T-helper 2 cell treated with Interferon-gamma antibody and Interleukin-4, amounts not matched to agents 5 μg/mL and 100 μg/mL, for 36 hours (primary cell): ENCODE measurements around the gene SYT11.
"Not testable (repeated sequence)": the region's sequence is repeated elsewhere in the genome, so short reads cannot be mapped to it uniquely, and the experiment has no call there.

Source experiments
- DNase-seq: peaks from one replicate; pipeline ENCODE4 v3.0.0; 2021; ENCODE audit warnings: low spot score
- H3K27ac Mint-ChIP-seq: one replicate; pipeline ENCODE4 v1.8.0; 2021; ENCODE audit warnings: mild to moderate bottlenecking, mixed read lengths
- H3K27me3 Mint-ChIP-seq: one replicate; pipeline ENCODE4 v1.8.0; 2021; ENCODE audit warnings: low read depth, mixed read lengths
- H3K36me3 Mint-ChIP-seq: one replicate; pipeline ENCODE4 v1.8.0; 2021; ENCODE audit warnings: low read depth, mixed read lengths
- H3K4me1 Mint-ChIP-seq: one replicate; pipeline ENCODE4 v1.8.0; 2021; ENCODE audit warnings: low read depth, mixed read lengths
- H3K4me3 Mint-ChIP-seq: one replicate; pipeline ENCODE4 v1.8.0; 2022; ENCODE audit warnings: mild to moderate bottlenecking, moderate library complexity, mixed read lengths
- H3K9me3 Mint-ChIP-seq: one replicate; pipeline ENCODE4 v1.8.0; 2021; ENCODE audit warnings: mixed read lengths

SYT11 gene

DNA sequence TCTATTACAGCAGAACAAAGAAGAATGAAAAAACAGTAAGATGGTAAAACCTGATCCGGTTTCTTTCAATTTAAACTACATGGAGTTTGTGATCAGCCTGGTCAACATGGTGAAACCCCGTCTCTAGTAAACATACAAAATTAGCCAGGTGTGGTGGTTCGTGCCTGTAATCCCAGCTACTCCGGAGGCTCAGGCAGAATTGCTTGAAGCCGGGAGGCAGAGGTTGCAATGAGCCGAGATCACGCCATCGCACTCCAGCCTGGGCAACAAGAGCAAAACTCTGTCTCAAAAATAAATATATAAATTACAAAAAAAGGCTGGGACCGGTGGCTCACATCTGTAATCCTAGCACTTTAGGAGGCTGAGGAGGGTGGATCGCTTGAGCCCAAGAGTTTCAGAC, 71.4 kb downstream of the SYT11 start:
- Mint-ChIP-seq H3K4me3 (peak overlapping the region; percentile 65), H3K27ac (peak overlapping the region; percentile 27), H3K4me1 (peaks cover 32% of the 10 kb centered on the region), H3K36me3 (peaks cover 50% of the 10 kb centered on the region)
- not testable (repeated sequence) for H3K9me3 Mint-ChIP-seq, DNase-seq, H3K27me3 Mint-ChIP-seq

DNA sequence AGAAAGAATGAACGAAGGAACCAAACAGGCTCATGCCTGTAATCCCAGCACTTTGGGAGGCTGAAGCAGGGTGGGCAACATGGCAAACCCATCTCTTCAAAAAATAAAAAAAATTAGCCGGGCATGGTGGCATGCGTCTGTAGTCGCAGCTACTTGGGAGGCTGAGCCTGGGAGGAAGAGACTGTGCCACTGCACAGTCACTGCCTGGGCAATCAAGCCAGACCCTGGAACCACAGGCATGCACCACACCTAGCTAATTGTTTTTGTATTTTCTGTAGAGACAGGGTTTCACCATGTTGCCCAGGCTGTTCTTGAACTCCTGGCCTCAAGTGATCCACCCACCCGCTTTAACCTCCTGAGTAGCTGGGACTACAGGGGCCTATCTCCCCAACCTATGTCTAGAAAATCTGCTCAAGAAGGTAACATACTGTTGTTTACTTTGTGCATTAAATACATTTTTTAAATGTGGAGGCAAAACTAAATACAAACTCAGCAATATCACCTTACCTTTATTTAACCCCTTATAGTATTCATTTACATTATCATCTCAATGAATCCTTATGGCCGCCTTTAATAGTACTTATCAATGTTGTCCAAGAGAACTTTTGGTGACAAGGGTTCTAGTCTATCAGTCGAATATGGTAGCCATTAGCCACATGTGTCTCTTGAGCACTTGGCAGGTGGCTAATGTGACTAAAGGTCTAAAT, 72.1 kb downstream of the SYT11 start:
- Mint-ChIP-seq H3K27me3 (no peaks in the 10 kb centered on the region), H3K36me3 (peaks cover 43% of the 10 kb centered on the region), H3K27ac (no peak overlapping the region), H3K9me3 (no peaks in the 10 kb centered on the region), H3K4me1 (peaks cover 32% of the 10 kb centered on the region), H3K4me3 (no peak overlapping the region)
- DNase-seq, result no peak

DNA sequence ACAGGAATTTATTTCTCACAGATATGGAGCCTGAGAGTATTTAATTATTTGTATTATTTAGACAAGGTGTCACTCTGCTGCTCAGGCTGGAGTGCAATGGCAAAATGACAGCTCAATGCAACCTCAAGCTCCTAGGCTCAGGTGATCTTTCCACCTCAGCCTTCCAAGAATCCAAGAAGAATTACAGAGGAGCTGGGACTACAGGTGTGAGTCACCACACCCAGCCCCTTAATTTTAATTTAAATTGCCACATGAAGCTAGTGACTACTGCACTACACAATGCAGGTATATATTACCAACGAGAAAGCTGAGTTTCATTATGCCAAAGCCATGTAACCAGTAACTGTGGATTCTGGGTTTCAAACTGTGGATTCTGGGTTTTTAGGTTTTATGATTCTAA, 72.7 kb downstream of the SYT11 start:
- Mint-ChIP-seq H3K9me3 (no peaks in the 10 kb centered on the region), H3K27ac (no peak overlapping the region), H3K36me3 (peaks cover 37% of the 10 kb centered on the region), H3K4me1 (peaks cover 30% of the 10 kb centered on the region), H3K27me3 (no peaks in the 10 kb centered on the region), H3K4me3 (no peak overlapping the region)
- DNase-seq, result no peak

- Mint-ChIP-seq H3K27me3 (no peaks in the 10 kb centered on the region), H3K4me3 (no peak overlapping the region), H3K9me3 (no peaks in the 10 kb centered on the region), H3K4me1 (peaks cover 30% of the 10 kb centered on the region), H3K36me3 (peaks cover 34% of the 10 kb centered on the region), H3K27ac (no peak overlapping the region)
- DNase-seq, result no peak
These were observed 73.1 kb downstream of the SYT11 start for GRCh38 chr1:155932487-155932886.

GRCh38 chr1:155933591-155934096, 74.3 kb downstream of the SYT11 start:
- DNase-seq, result no peak
- Mint-ChIP-seq H3K4me3 (no peak overlapping the region), H3K9me3 (no peaks in the 10 kb centered on the region), H3K36me3 (peaks cover 28% of the 10 kb centered on the region), H3K27ac (no peak overlapping the region), H3K4me1 (peaks cover 37% of the 10 kb centered on the region), H3K27me3 (no peaks in the 10 kb centered on the region)

GRCh38 chr1:155934097-155934935, 74.9 kb downstream of the SYT11 start, which contains the start of gene KHDC4:
KHDC4 (minus strand) TSS chr1:155934413; CDS start chr1:155934373, 40 bp downstream.
- Mint-ChIP-seq H3K27me3 (no peaks in the 10 kb centered on the region), H3K36me3 (peaks cover 24% of the 10 kb centered on the region), H3K9me3 (no peaks in the 10 kb centered on the region), H3K27ac (no peak within 1 kb of the TSS), H3K4me1 (peaks cover 36% of the 10 kb centered on the region), H3K4me3 (no peak within 1 kb of the TSS)
- peak; percentile 96 for DNase-seq
